ENCODE measurements around the gene TESPA1. TPM values are rescaled to one million over a fixed set of nuclear protein-coding genes. Genes with fewer than 3 reads are reported as not detected.
A peak's percentile ranks its signal among the peaks of the same experiment; 100 is the strongest.

Gene TESPA1
- total and polyA plus RNA-seq, 2 donors (not counting 1 experiment from before 2014, with no cell fraction given) = not detected

GRCh38 chr12:54970741-54971140 lies 13.8 kb downstream of the TESPA1 start:
- Histone ChIP-seq H3K79me2 (ENCODE audit: control insufficient read depth, insufficient read depth, low read length) (no peaks in the 10 kb centered on the region), H3K4me3 (replicated peaks in 1 of 4; ENCODE audit: control extremely low read depth in 1 of 4, insufficient read depth in 1 of 4, low read depth in 3 of 4, low read length in 4 of 4) (no peak overlapping the region), H3K4me1 (ENCODE audit: control insufficient read depth, extremely low read depth, insufficient read depth, low read length) (no peaks in the 10 kb centered on the region), H3K9me3 (ENCODE audit: control insufficient read depth, insufficient read depth, low read depth, low read length) (no peaks in the 10 kb centered on the region), H4K20me1 (ENCODE audit: control insufficient read depth, extremely low read depth, insufficient read depth, low read length) (no peaks in the 10 kb centered on the region), H3K9ac (ENCODE audit: insufficient read depth, low read length) (no peak overlapping the region), H3K27ac (ENCODE audit: insufficient read depth, low read length) (no peak overlapping the region), H3K36me3 (ENCODE audit: control insufficient read depth, insufficient read depth, low read length) (no peaks in the 10 kb centered on the region), H3K27me3 (ENCODE audit: control insufficient read depth, insufficient read depth, low read length) (no peaks in the 10 kb centered on the region), H2AFZ (ENCODE audit: low read length) (no peak overlapping the region), H3K4me2 (ENCODE audit: extremely low read depth, insufficient read depth, low read length) (no peak overlapping the region)
- no peak for TF ChIP-seq EZH2 (IDR thresholded peaks at IDR 0.05; ENCODE audit: low read length, missing control alignments)
- TF ChIP-seq CTCF (conservative IDR thresholded peaks at IDR 0.05 in 1 of 2, IDR thresholded peaks at IDR 0.05 in 1 of 2; ENCODE audit: low read depth in 1 of 2, low read length in 2 of 2) = no peak
- DNase-seq (ENCODE audit: low read depth in 2 of 2) = no peak

- H3K27me3 ChIP-seq (ENCODE audit: control insufficient read depth, insufficient read depth, low read length) = no peaks in the 10 kb centered on the region
- no peaks in the 10 kb centered on the region for H3K4me1 ChIP-seq (ENCODE audit: control insufficient read depth, extremely low read depth, insufficient read depth, low read length)
- no peak overlapping the region for H3K4me2 ChIP-seq (ENCODE audit: extremely low read depth, insufficient read depth, low read length)
- no peak for DNase-seq (ENCODE audit: low read depth in 2 of 2)
- TF ChIP-seq CTCF (conservative IDR thresholded peaks at IDR 0.05 in 1 of 2, IDR thresholded peaks at IDR 0.05 in 1 of 2; ENCODE audit: low read depth in 1 of 2, low read length in 2 of 2) = no peak
- TF ChIP-seq EZH2 (IDR thresholded peaks at IDR 0.05; ENCODE audit: low read length, missing control alignments) = no peak
- H4K20me1 ChIP-seq (ENCODE audit: control insufficient read depth, extremely low read depth, insufficient read depth, low read length) = no peaks in the 10 kb centered on the region
- H3K79me2 ChIP-seq (ENCODE audit: control insufficient read depth, insufficient read depth, low read length) = no peaks in the 10 kb centered on the region
- no peaks in the 10 kb centered on the region for H3K36me3 ChIP-seq (ENCODE audit: control insufficient read depth, insufficient read depth, low read length)
- H3K9ac ChIP-seq (ENCODE audit: insufficient read depth, low read length) = no peak overlapping the region
- H3K4me3 ChIP-seq (replicated peaks in 1 of 4; ENCODE audit: control extremely low read depth in 1 of 4, insufficient read depth in 1 of 4, low read depth in 3 of 4, low read length in 4 of 4) = no peak overlapping the region
- H2AFZ ChIP-seq (ENCODE audit: low read length) = no peak overlapping the region
- no peak overlapping the region for H3K27ac ChIP-seq (ENCODE audit: insufficient read depth, low read length)
- H3K9me3 ChIP-seq (ENCODE audit: control insufficient read depth, insufficient read depth, low read depth, low read length) = no peaks in the 10 kb centered on the region
These were observed 16.3 kb downstream of the TESPA1 start for GRCh38 chr12:54968181-54968730.

DNA sequence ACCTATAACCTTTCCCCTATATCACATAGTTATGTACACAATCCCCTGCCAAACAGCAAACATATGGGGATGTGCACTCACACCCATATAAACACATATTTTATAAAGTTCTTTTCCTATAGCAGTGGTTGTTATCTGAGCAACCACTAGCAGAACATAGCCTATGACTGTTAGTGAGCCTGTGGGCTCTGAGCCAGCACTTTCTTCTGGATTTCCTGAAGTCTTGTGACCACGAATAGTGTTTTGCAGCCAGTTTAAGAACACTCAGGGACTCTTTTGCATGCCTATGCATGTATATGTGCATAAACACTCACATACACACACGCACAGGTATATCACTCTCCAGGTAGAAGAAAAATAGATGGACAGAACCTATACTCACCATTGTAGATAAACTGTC lies 17.1 kb downstream of the TESPA1 start:
- H3K4me2 ChIP-seq (ENCODE audit: extremely low read depth, insufficient read depth, low read length) = no peak overlapping the region
- H3K27ac ChIP-seq (ENCODE audit: insufficient read depth, low read length) = no peak overlapping the region
- H3K36me3 ChIP-seq (ENCODE audit: control insufficient read depth, insufficient read depth, low read length) = no peaks in the 10 kb centered on the region
- no peaks in the 10 kb centered on the region for H3K27me3 ChIP-seq (ENCODE audit: control insufficient read depth, insufficient read depth, low read length)
- H4K20me1 ChIP-seq (ENCODE audit: control insufficient read depth, extremely low read depth, insufficient read depth, low read length) = no peaks in the 10 kb centered on the region
- no peaks in the 10 kb centered on the region for H3K9me3 ChIP-seq (ENCODE audit: control insufficient read depth, insufficient read depth, low read depth, low read length)
- no peaks in the 10 kb centered on the region for H3K4me1 ChIP-seq (ENCODE audit: control insufficient read depth, extremely low read depth, insufficient read depth, low read length)
- no peak overlapping the region for H2AFZ ChIP-seq (ENCODE audit: low read length)
- no peak for TF ChIP-seq CTCF (conservative IDR thresholded peaks at IDR 0.05 in 1 of 2, IDR thresholded peaks at IDR 0.05 in 1 of 2; ENCODE audit: low read depth in 1 of 2, low read length in 2 of 2)
- no peak for TF ChIP-seq EZH2 (IDR thresholded peaks at IDR 0.05; ENCODE audit: low read length, missing control alignments)
- DNase-seq (ENCODE audit: low read depth in 2 of 2) = peak in 1 of 2 donors; percentile 14
- no peak overlapping the region for H3K4me3 ChIP-seq (replicated peaks in 1 of 4; ENCODE audit: control extremely low read depth in 1 of 4, insufficient read depth in 1 of 4, low read depth in 3 of 4, low read length in 4 of 4)
- H3K79me2 ChIP-seq (ENCODE audit: control insufficient read depth, insufficient read depth, low read length) = no peaks in the 10 kb centered on the region
- H3K9ac ChIP-seq (ENCODE audit: insufficient read depth, low read length) = no peak overlapping the region

All from fibroblast of lung (primary cell).